CD4-positive, alpha-beta T cell (primary cell): ENCODE measurements around the gene SOD2. TPM values are rescaled to one million over a fixed set of nuclear protein-coding genes. Genes with fewer than 3 reads are reported as not detected.

Source experiments
- ATAC-seq: fragments of 200-7000 bp; cut with Tn5 transposase; one replicate; pipeline ENCODE4 v1.10.0; 2022; ENCODE audit warnings: mild to moderate bottlenecking; ENCODE audit not compliant: poor library complexity
- CTCF ChIA-PET: fragments of 350-600 bp; sonication (Branson Sonifier 250); formaldehyde crosslinking; loops from one replicate; lab custom pipeline; 2021; ENCODE audit warnings: antibody characterized with exemption, inconsistent platforms; lab: Charles Lee
- POLR2A ChIA-PET: fragments of 350-600 bp; sonication (Branson Sonifier 250); formaldehyde crosslinking; loops from one replicate; lab custom pipeline; 2021; ENCODE audit warnings: antibody characterized with exemption, inconsistent platforms; lab: Charles Lee
- DNase-seq, 14 experiments: peaks; one replicate each; pipeline ENCODE4 v3.0.0-alpha.2; 2013 to 2020; ENCODE audit warnings: mixed read lengths in 2 of 14
- H3K27ac ChIP-seq, 2 donors: one replicate each; pipeline versions ENCODE4 v1.5.1 to v1.7.0; 2013; ENCODE audit warnings: low read length in 2 of 2, low read depth in 1 of 2, mild to moderate bottlenecking in 1 of 2
- H3K27me3 ChIP-seq, 2 experiments: 1 replicate in 1 of 2; 2 replicates in 1 of 2; pipeline versions ENCODE4 v1.6.1 to v1.7.0; 2013; ENCODE audit warnings: low read length in 2 of 2, control low read depth in 1 of 2, mild to moderate bottlenecking in 1 of 2, moderate library complexity in 1 of 2; ENCODE audit not compliant: insufficient read depth in 2 of 2, control insufficient read depth in 1 of 2
- H3K36me3 ChIP-seq: one replicate; pipeline ENCODE4 v1.6.1; 2013; ENCODE audit warnings: low read length, control low read depth; ENCODE audit not compliant: insufficient read depth
- H3K4me1 ChIP-seq: one replicate; pipeline ENCODE4 v1.6.1; 2013; ENCODE audit warnings: low read length, control low read depth; ENCODE audit not compliant: insufficient read depth
- H3K4me3 ChIP-seq: one replicate; pipeline ENCODE4 v1.5.1; 2013; ENCODE audit warnings: mild to moderate bottlenecking, low read length, moderate library complexity
- H3K9me3 ChIP-seq, 2 experiments: 1 replicate in 1 of 2; 2 replicates in 1 of 2; pipeline versions ENCODE4 v1.6.1 to v1.7.0; 2013; ENCODE audit warnings: low read length in 2 of 2, mild to moderate bottlenecking in 2 of 2, control low read depth in 1 of 2, moderate library complexity in 1 of 2; ENCODE audit not compliant: control insufficient read depth in 1 of 2, insufficient read depth in 1 of 2
- H3K27ac Mint-ChIP-seq: one replicate; pipeline ENCODE4 v1.8.0; 2020; ENCODE audit warnings: mixed read lengths
- H3K27me3 Mint-ChIP-seq: one replicate; pipeline ENCODE4 v1.8.0; 2021; ENCODE audit warnings: mixed read lengths
- H3K36me3 Mint-ChIP-seq: one replicate; pipeline ENCODE4 v1.8.0; 2021; ENCODE audit warnings: low read depth, mixed read lengths
- H3K4me1 Mint-ChIP-seq: one replicate; pipeline ENCODE4 v1.8.0; 2021; ENCODE audit warnings: low read depth, mixed read lengths
- H3K4me3 Mint-ChIP-seq: one replicate; pipeline ENCODE4 v1.8.0; 2020; ENCODE audit warnings: mild to moderate bottlenecking, mixed read lengths
- H3K9me3 Mint-ChIP-seq: one replicate; pipeline ENCODE4 v1.8.0; 2020; ENCODE audit warnings: mixed read lengths
- CTCF ChIP-seq: fragments of 200-600 bp; IDR thresholded peaks from one replicate; pipeline ENCODE4 v1.8.0; 2022; ENCODE audit warnings: antibody characterized with exemption, mild to moderate bottlenecking
- intact Hi-C, 2 experiments: fragments of 100-400 bp; cut with DNase I in 1 of 2; cut with micrococcal nuclease in 1 of 2; formaldehyde crosslinking; loops; one replicate each; pipeline versions ENCODE4 v1.15.1 to v1.9.0; 2023 to 2025; cut with DNase I, micrococcal nuclease
- polyA plus RNA-seq, 2 donors: library from polyadenylated mRNA; unstranded; fragments of 120-200 nt; gene quantifications; one replicate each; pipeline ENCODE4 v1.2.1, GENCODE V29; 2013
- total RNA-seq, 174 experiments: library from RNA in 2 of 174; stranded (reverse) in 2 of 174; gene quantifications; one replicate each; pipeline ENCODE4 v1.2.3 and lab custom pipeline; 2021 to 2026

SOD2 gene
- 100 to 1,000 TPM; 182 to 195 TPM for total RNA-seq
- 97.7 TPM for polyA plus RNA-seq (2013, experiment 1 of 2)
- 111 TPM for polyA plus RNA-seq (2013, experiment 2 of 2)

DNA sequence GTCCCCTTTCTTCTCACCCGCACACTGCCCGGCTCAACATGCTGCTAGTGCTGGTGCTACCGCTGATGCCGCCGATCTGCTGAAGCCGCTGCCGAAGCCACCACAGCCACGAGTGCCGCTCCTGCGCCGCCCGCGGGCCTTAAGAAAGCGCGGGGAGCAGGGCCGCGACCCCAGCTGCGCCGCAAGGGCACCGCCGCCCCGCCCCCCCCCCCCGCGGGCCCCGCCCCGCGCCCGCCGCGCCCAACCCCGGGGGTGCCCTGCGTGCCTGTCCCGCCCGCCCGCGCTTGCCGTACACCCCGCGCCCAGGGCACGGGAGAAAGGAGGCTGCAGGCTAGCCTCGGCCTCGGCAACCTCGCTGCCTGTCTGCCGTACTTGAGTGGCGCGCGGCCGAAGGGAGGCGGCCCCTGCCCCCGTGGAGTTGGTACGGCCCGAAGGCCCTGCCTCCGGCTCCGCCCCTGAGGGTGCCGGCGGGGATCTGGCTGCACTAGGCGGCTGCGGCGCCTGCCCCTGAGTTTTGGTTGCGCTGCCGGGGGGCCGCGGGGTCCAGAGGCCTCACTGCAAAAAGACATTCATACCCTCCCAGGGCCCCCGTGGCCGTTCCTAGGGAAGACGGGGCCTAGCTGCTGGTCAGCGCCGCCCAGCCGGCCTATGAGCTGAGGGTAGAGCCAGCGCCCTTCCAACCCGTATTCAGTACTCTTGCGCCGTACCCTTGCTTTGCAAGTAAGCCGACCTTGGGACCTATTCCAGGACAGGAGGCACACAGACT, at the start of gene SOD2:
SOD2 (minus strand) TSS at position 114 of the 766 bp plus-strand sequence; CDS start at position 40, 74 bp downstream.
- Mint-ChIP-seq H3K4me3 (peak within 1 kb of the TSS; percentile 98), H3K4me1 (peaks cover 51% of the 10 kb centered on the region), H3K9me3 (no peaks in the 10 kb centered on the region), H3K27ac (peak within 1 kb of the TSS; percentile 88), H3K27me3 (no peaks in the 10 kb centered on the region), H3K36me3 (peaks cover 38% of the 10 kb centered on the region)
- ChIA-PET CTCF (interaction anchor here (1.6 kb wide), 1 partner anchor 27 kb away, joined by 4 read pairs; no protein-coding TSS in a partner anchor), POLR2A (interaction anchor here (0.5 to 12.0 kb wide), 13 partner anchors 10 to 769 kb away, joined by 3 to 195 read pairs (median 4); partner anchors contain the start of genes ACAT2, MRPL18, TCP1 and WTAP)
- peaks cover 47% of the 10 kb centered on the region for H3K4me1 ChIP-seq
- intact Hi-C loops = loop anchor here (1.0 to 10.0 kb wide), 7 partner anchors 33 to 831 kb away; partner anchors contain the start of genes ACAT2 (in 1 of the 2) and MRPL18 (in 1 of the 2)
- H3K27me3 ChIP-seq = no peaks in the 10 kb centered on the region
- peak within 1 kb of the TSS; percentile 76 to 92 for H3K27ac ChIP-seq
- peak within 1 kb of the TSS; percentile 90 for H3K4me3 ChIP-seq
- no peaks in the 10 kb centered on the region for H3K9me3 ChIP-seq
- peaks cover 15% of the 10 kb centered on the region for H3K36me3 ChIP-seq
- peak; percentile 72 to 93 (median 80) for DNase-seq
- ATAC-seq = peak; percentile 69
- TF ChIP-seq CTCF = no peak

- H3K27ac Mint-ChIP-seq = peak overlapping the region; percentile 51
- ATAC-seq (no peak), DNase-seq (no peak)
- intact Hi-C loops = no loop called here
- Histone ChIP-seq H3K4me1 (no peaks in the 10 kb centered on the region), H3K27ac (no peak overlapping the region), H3K4me3 (no peak overlapping the region), H3K36me3 (peaks cover 97% of the 10 kb centered on the region), H3K27me3 (no peaks in the 10 kb centered on the region), H3K9me3 (no peaks in the 10 kb centered on the region)
- ChIA-PET POLR2A (interaction anchor here (1.3 kb wide), 1 partner anchor 13 kb away, joined by 3 read pairs; no protein-coding TSS in a partner anchor), CTCF (interaction anchor here (0.6 kb wide), 1 partner anchor 11 kb away, joined by 3 read pairs; no protein-coding TSS in a partner anchor)
- H3K27me3 Mint-ChIP-seq = no peaks in the 10 kb centered on the region
- no peaks in the 10 kb centered on the region for H3K9me3 Mint-ChIP-seq
- H3K4me1 Mint-ChIP-seq = peaks cover 58% of the 10 kb centered on the region
- peaks cover 91% of the 10 kb centered on the region for H3K36me3 Mint-ChIP-seq
- TF ChIP-seq CTCF = no peak
- H3K4me3 Mint-ChIP-seq = no peak overlapping the region
Measured at GRCh38 chr6:159742165-159742564, 49.1 kb upstream of the SOD2 start.

DNA sequence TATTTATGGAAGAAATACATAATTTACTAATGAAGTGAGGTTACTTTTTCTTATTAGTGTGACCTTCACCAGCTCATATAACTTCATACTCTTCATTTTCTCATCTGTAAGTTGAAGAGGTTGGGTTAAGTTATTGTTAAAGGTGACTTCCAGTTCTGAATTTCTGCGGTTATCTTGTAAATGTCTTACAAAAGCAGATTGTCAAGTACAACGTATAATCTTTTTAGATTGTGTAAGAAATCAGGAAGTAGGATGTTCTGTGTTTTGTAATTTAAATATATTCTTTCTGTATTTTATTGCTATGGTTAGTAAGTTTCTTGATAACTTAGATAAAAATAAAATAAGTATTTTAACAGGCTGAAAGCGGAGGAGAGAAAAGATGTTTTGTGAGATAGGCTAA, 46.3 kb upstream of the SOD2 start:
- H3K4me1 Mint-ChIP-seq = peaks cover 64% of the 10 kb centered on the region
- CTCF ChIA-PET = no interaction called here
- no peak overlapping the region for H3K4me3 Mint-ChIP-seq
- H3K27me3 ChIP-seq = no peaks in the 10 kb centered on the region
- H3K36me3 Mint-ChIP-seq = peaks cover 72% of the 10 kb centered on the region
- no peaks in the 10 kb centered on the region for H3K9me3 ChIP-seq
- ATAC-seq = no peak
- peaks cover 12% of the 10 kb centered on the region for H3K4me1 ChIP-seq
- intact Hi-C loops = no loop called here
- H3K27me3 Mint-ChIP-seq = no peaks in the 10 kb centered on the region
- DNase-seq = no peak
- no peak overlapping the region for H3K27ac Mint-ChIP-seq
- H3K36me3 ChIP-seq = peaks cover 77% of the 10 kb centered on the region
- POLR2A ChIA-PET = interaction anchor here (0.7 to 3.3 kb wide), 3 partner anchors 10 to 19 kb away, joined by 3 to 20 read pairs (median 4); partner anchors contain the start of gene WTAP
- H3K4me3 ChIP-seq = no peak overlapping the region
- no peak overlapping the region for H3K27ac ChIP-seq
- no peak for TF ChIP-seq CTCF
- no peaks in the 10 kb centered on the region for H3K9me3 Mint-ChIP-seq
